ENCODE data around the gene IGFBP5. TPM values are rescaled to one million over a fixed set of nuclear protein-coding genes. Genes with fewer than 3 reads are reported as not detected.
A peak's percentile ranks its signal among the peaks of the same experiment; 100 is the strongest.

Gene IGFBP5
- total RNA-seq, 2 donors from 2014 or later = 35.8 to 415 TPM

- H3K4me1 ChIP-seq = peaks cover 49% of the 10 kb centered on the region
- H3K27me3 ChIP-seq = no peaks in the 10 kb centered on the region
- TF ChIP-seq, protein P1, sequence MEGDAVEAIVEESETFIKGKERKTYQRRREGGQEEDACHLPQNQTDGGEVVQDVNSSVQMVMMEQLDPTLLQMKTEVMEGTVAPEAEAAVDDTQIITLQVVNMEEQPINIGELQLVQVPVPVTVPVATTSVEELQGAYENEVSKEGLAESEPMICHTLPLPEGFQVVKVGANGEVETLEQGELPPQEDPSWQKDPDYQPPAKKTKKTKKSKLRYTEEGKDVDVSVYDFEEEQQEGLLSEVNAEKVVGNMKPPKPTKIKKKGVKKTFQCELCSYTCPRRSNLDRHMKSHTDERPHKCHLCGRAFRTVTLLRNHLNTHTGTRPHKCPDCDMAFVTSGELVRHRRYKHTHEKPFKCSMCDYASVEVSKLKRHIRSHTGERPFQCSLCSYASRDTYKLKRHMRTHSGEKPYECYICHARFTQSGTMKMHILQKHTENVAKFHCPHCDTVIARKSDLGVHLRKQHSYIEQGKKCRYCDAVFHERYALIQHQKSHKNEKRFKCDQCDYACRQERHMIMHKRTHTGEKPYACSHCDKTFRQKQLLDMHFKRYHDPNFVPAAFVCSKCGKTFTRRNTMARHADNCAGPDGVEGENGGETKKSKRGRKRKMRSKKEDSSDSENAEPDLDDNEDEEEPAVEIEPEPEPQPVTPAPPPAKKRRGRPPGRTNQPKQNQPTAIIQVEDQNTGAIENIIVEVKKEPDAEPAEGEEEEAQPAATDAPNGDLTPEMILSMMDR (IDR thresholded peaks at IDR 0.05) = no peak
- no peak for TF ChIP-seq POLR2A (IDR thresholded peaks at IDR 0.05)
- H3K27ac ChIP-seq = peak overlapping the region; percentile 11 to 71 (median 59)
- no peaks in the 10 kb centered on the region for H3K36me3 ChIP-seq (replicated peaks in 1 of 2; ENCODE audit: insufficient read depth in 1 of 2, low read depth in 2 of 2)
- no peak overlapping the region for H3K4me3 ChIP-seq
- DNase-seq (no peak), ATAC-seq (no peak)
- no peaks in the 10 kb centered on the region for H3K9me3 ChIP-seq
- intact Hi-C loops (cut with DNase I) = no loop called here
- WGBS, 2 donors = 6 to 14% methylated on average over 7 of the region's 7 CpGs
These were observed 60.2 kb downstream of the IGFBP5 start for GRCh38 chr2:216635171-216635570.

- DNase-seq (no peak), ATAC-seq (no peak)
- peaks cover 49% of the 10 kb centered on the region for H3K4me1 ChIP-seq
- intact Hi-C loops (cut with DNase I) = no loop called here
- TF ChIP-seq, protein P1 (IDR thresholded peaks at IDR 0.05) = no peak
- no peak for TF ChIP-seq POLR2A (IDR thresholded peaks at IDR 0.05)
- H3K9me3 ChIP-seq = no peaks in the 10 kb centered on the region
- H3K36me3 ChIP-seq (replicated peaks in 1 of 2; ENCODE audit: insufficient read depth in 1 of 2, low read depth in 2 of 2) = no peaks in the 10 kb centered on the region
- H3K4me3 ChIP-seq = peak overlapping the region; percentile 1 to 32
- WGBS, 2 donors = 4 to 8% methylated on average over 22 to 23 of the region's 23 CpGs
- H3K27me3 ChIP-seq = no peaks in the 10 kb centered on the region
- peak overlapping the region; percentile 11 to 71 (median 59) for H3K27ac ChIP-seq
These were observed 60.8 kb downstream of the IGFBP5 start for GRCh38 chr2:216634370-216635148.

- Histone ChIP-seq H3K9me3 (no peaks in the 10 kb centered on the region), H3K4me1 (peaks cover 44% of the 10 kb centered on the region), H3K27ac (peak overlapping the region; percentile 8 to 61 (median 54)), H3K36me3 (replicated peaks in 1 of 2; ENCODE audit: insufficient read depth in 1 of 2, low read depth in 2 of 2) (no peaks in the 10 kb centered on the region), H3K4me3 (peak overlapping the region; percentile 1 to 32), H3K27me3 (no peaks in the 10 kb centered on the region)
- ATAC-seq = peak; percentile 45
- DNase-seq = peak in 3 of 4 donors; percentile 46 to 60 (median 49)
- peak; percentile 20 to 47 (median 38) for TF ChIP-seq POLR2A (IDR thresholded peaks at IDR 0.05)
- TF ChIP-seq, protein P1 (IDR thresholded peaks at IDR 0.05) = peak in 1 of 7 experiments; percentile 7
- intact Hi-C loops (cut with DNase I) = no loop called here
- WGBS, 2 donors = 0% methylated on average over 39 to 60 of the region's 71 CpGs
These were observed 61.6 kb downstream of the IGFBP5 start for GRCh38 chr2:216633616-216634369.

GRCh38 chr2:216632952-216633615 is 62.3 kb downstream of the IGFBP5 start, which contains the start of gene IGFBP2:
TSS of gene IGFBP2 (plus strand) at chr2:216633420. CDS start at chr2:216633524, 104 bp downstream.
- no peaks in the 10 kb centered on the region for H3K36me3 ChIP-seq (replicated peaks in 1 of 2; ENCODE audit: insufficient read depth in 1 of 2, low read depth in 2 of 2)
- H3K4me3 ChIP-seq = peak within 1 kb of the TSS; percentile 1 to 32
- ATAC-seq (peak; percentile 62), DNase-seq (peak; percentile 58 to 76 (median 63))
- H3K4me1 ChIP-seq = peaks cover 37% of the 10 kb centered on the region
- no peaks in the 10 kb centered on the region for H3K27me3 ChIP-seq
- peak within 1 kb of the TSS; percentile 8 to 61 (median 54) for H3K27ac ChIP-seq
- intact Hi-C loops (cut with DNase I) = no loop called here
- H3K9me3 ChIP-seq = no peaks in the 10 kb centered on the region
- TF ChIP-seq POLR2A (IDR thresholded peaks at IDR 0.05) = no peak
- TF ChIP-seq, protein P1 (IDR thresholded peaks at IDR 0.05) = peak in 1 of 7 experiments; percentile 11
- 0 to 1% methylated on average over 23 to 68 of the region's 70 CpGs for WGBS, 2 donors

Measured in body of pancreas (tissue), 4 donors.